Caco-2 (cell line): ENCODE results near the gene KIAA0513. TPM values are rescaled to one million over a fixed set of nuclear protein-coding genes. Genes with fewer than 3 reads are reported as not detected.

Source experiments
- BruUV-seq: library from RNA; stranded (reverse); fragments of 400-500 nt; replicated peaks from 2 replicates; lab custom pipeline; 2021; lab: Mats Ljungman, UMichigan
- CTCF ChIA-PET: fragments of 300-600 bp; sonication (Branson Sonifier 250); formaldehyde crosslinking; loops from one replicate; lab custom pipeline; 2022; ENCODE audit warnings: antibody characterized with exemption; lab: Charles Lee
- POLR2A ChIA-PET: fragments of 300-600 bp; sonication (Branson Sonifier 250); formaldehyde crosslinking; loops from one replicate; lab custom pipeline; 2022; ENCODE audit warnings: antibody characterized with exemption; lab: Charles Lee
- DNase-seq, 2 experiments: peaks; one replicate each; pipeline versions ENCODE4 v3.0.0 to v3.0.0-alpha.2; 2020 to 2022
- H3K27me3 ChIP-seq: replicated peaks from 2 replicates; pipeline ENCODE4 v1.6.0; 2011; ENCODE audit warnings: low read length; ENCODE audit not compliant: control insufficient read depth, insufficient read depth
- H3K36me3 ChIP-seq: 2 replicates; pipeline ENCODE4 v1.5.1; 2011; ENCODE audit warnings: low read length; ENCODE audit not compliant: control insufficient read depth, insufficient read depth
- H3K4me1 ChIP-seq: fragments of 250-450 bp; sonication (Bioruptor Pico); 2 replicates; pipeline ENCODE4 v1.5.1; 2020; ENCODE audit warnings: mild to moderate bottlenecking
- H3K4me3 ChIP-seq: 2 replicates; pipeline ENCODE4 v1.5.1; 2011; ENCODE audit warnings: low read depth, mild to moderate bottlenecking, control low read depth, low read length
- H3K9me3 ChIP-seq: fragments of 250-450 bp; sonication (Bioruptor Pico); 2 replicates; pipeline ENCODE4 v1.5.1; 2020; ENCODE audit warnings: mild to moderate bottlenecking, moderate library complexity
- H3K27ac Mint-ChIP-seq: one replicate; pipeline ENCODE4 v1.8.0; 2022; ENCODE audit warnings: mixed read lengths; ENCODE audit not compliant: unreplicated experiment
- H3K27me3 Mint-ChIP-seq: one replicate; pipeline ENCODE4 v1.8.0; 2022; ENCODE audit warnings: mixed read lengths; ENCODE audit not compliant: insufficient read depth, unreplicated experiment
- H3K36me3 Mint-ChIP-seq: one replicate; pipeline ENCODE4 v1.8.0; 2022; ENCODE audit warnings: mild to moderate bottlenecking, mixed read lengths; ENCODE audit not compliant: insufficient read depth, unreplicated experiment
- H3K4me1 Mint-ChIP-seq: one replicate; pipeline ENCODE4 v1.8.0; 2022; ENCODE audit warnings: low read depth, mixed read lengths; ENCODE audit not compliant: unreplicated experiment
- H3K4me3 Mint-ChIP-seq: one replicate; pipeline ENCODE4 v1.8.0; 2022; ENCODE audit warnings: mild to moderate bottlenecking, moderate library complexity, mixed read lengths; ENCODE audit not compliant: unreplicated experiment
- H3K9me3 Mint-ChIP-seq: one replicate; pipeline ENCODE4 v1.8.0; 2022; ENCODE audit warnings: mixed read lengths; ENCODE audit not compliant: unreplicated experiment
- intact Hi-C: fragments of 100-400 bp; cut with micrococcal nuclease; formaldehyde crosslinking; loops from one replicate; pipeline ENCODE4 v1.10.0; 2022; ENCODE audit not compliant: unreplicated experiment
- total RNA-seq: library from RNA; stranded (reverse); gene quantifications from 2 replicates; pipeline ENCODE4 v1.2.3, GENCODE V29; 2022
- TF ChIP-seq, protein P1 (sequence below), 2 experiments: fragments of 200-600 bp in 1 of 2; IDR thresholded peaks; 1 replicate in 1 of 2; 2 replicates in 1 of 2; pipeline versions ENCODE4 v1.5.1 to v1.8.0; 2011 to 2022; ENCODE audit warnings: antibody characterized with exemption in 1 of 2, control low read depth in 1 of 2, inconsistent platforms in 1 of 2, low read depth in 1 of 2, low read length in 1 of 2, mild to moderate bottlenecking in 1 of 2, moderate library complexity in 1 of 2; ENCODE audit not compliant: insufficient read depth in 1 of 2, severe bottlenecking in 1 of 2, unreplicated experiment in 1 of 2

KIAA0513 gene
- total RNA-seq, 1 experiment from 2014 or later, result 7.9 TPM

DNA sequence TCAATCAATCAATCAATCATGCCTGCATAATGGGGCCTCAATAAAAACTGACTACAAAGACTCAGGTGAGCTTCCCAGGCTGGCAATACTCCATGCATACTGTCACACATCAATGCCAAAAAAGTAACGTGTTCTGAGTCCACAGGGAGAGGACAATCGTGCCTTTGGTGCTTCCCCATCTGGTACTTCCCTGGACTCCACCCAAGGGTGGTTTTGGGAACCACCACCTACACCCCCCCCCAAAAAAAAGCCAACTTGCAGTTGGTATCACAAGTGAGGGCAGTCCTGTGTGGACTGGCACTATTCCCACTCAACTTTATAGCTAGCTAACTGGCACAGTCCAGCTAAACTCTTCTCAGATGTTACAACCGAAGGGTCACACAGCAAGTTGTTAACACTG is 19.3 kb upstream of the KIAA0513 start:
- Mint-ChIP-seq H3K9me3 (no peaks in the 10 kb centered on the region), H3K4me1 (peaks cover 36% of the 10 kb centered on the region), H3K36me3 (peaks cover 51% of the 10 kb centered on the region), H3K27me3 (no peaks in the 10 kb centered on the region), H3K4me3 (no peak overlapping the region), H3K27ac (no peak overlapping the region)
- BruUV-seq, result no TSS peak
- CTCF ChIA-PET, result interaction anchor here (0.7 kb wide), 1 partner anchor 19 kb away, joined by 3 read pairs; the partner anchor contains the start of gene KIAA0513
- peaks cover 30% of the 10 kb centered on the region for H3K4me1 ChIP-seq
- POLR2A ChIA-PET, result no interaction called here
- peaks cover 3% of the 10 kb centered on the region; the same call in 1 of the 2 replicates for H3K36me3 ChIP-seq
- no peak overlapping the region for H3K4me3 ChIP-seq
- DNase-seq, result no peak
- H3K27me3 ChIP-seq, result no peaks in the 10 kb centered on the region
- H3K9me3 ChIP-seq, result no peaks in the 10 kb centered on the region
- intact Hi-C loops, result no loop called here
- TF ChIP-seq, protein P1, sequence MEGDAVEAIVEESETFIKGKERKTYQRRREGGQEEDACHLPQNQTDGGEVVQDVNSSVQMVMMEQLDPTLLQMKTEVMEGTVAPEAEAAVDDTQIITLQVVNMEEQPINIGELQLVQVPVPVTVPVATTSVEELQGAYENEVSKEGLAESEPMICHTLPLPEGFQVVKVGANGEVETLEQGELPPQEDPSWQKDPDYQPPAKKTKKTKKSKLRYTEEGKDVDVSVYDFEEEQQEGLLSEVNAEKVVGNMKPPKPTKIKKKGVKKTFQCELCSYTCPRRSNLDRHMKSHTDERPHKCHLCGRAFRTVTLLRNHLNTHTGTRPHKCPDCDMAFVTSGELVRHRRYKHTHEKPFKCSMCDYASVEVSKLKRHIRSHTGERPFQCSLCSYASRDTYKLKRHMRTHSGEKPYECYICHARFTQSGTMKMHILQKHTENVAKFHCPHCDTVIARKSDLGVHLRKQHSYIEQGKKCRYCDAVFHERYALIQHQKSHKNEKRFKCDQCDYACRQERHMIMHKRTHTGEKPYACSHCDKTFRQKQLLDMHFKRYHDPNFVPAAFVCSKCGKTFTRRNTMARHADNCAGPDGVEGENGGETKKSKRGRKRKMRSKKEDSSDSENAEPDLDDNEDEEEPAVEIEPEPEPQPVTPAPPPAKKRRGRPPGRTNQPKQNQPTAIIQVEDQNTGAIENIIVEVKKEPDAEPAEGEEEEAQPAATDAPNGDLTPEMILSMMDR (IDR thresholded peaks at IDR 0.05; ENCODE audit: insufficient read depth in 1 of 2, low read depth in 1 of 2, low read length in 1 of 2, severe bottlenecking in 1 of 2, unreplicated experiment in 1 of 2), result no peak

DNA sequence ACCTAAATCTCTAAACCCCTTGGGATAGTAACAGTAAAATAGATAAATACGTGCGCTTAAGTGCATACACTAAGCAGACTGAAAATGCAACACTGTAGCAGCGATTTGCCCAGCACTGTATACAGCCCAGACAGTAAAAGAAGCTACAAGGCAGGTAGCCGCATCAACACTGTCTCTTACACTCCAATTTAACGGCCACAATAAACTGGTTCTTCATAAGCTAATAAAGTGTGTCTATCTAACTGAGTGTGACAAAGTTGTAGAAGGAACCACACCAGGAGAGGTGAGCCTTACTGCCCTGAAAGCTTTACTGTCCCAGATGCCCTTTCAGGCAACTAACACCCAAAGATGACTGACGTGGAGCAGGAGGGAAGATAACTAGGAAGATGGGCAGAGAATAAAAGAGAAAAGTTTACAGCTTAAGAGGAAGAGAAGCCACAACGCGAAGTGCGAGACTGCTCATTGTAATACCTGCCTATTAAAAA is 17.1 kb upstream of the KIAA0513 start:
- Mint-ChIP-seq H3K27me3 (no peaks in the 10 kb centered on the region), H3K4me3 (peak overlapping the region; percentile 100), H3K27ac (peak overlapping the region; percentile 94), H3K9me3 (no peaks in the 10 kb centered on the region), H3K4me1 (peaks cover 34% of the 10 kb centered on the region), H3K36me3 (peaks cover 53% of the 10 kb centered on the region)
- BruUV-seq, result TSS peak; percentile 41
- no peaks in the 10 kb centered on the region for H3K9me3 ChIP-seq
- H3K27me3 ChIP-seq, result no peaks in the 10 kb centered on the region
- intact Hi-C loops, result loop anchor here (2.0 to 5.0 kb wide), 3 partner anchors 16 to 77 kb away; no protein-coding TSS in a partner anchor
- ChIA-PET CTCF (interaction anchor here (0.8 to 1.9 kb wide), 3 partner anchors 17 to 284 kb away, joined by 4 to 12 read pairs (median 7); partner anchors contain the start of gene KIAA0513), POLR2A (interaction anchor here (0.7 to 2.2 kb wide), 3 partner anchors 11 to 17 kb away, joined by 3 to 15 read pairs (median 14); partner anchors contain the start of gene KIAA0513)
- H3K4me1 ChIP-seq, result peaks cover 34% of the 10 kb centered on the region
- DNase-seq, result no peak
- H3K36me3 ChIP-seq, result no peaks in the 10 kb centered on the region; the same call in 1 of the 2 replicates
- TF ChIP-seq, protein P1 (IDR thresholded peaks at IDR 0.05; ENCODE audit: insufficient read depth in 1 of 2, low read depth in 1 of 2, low read length in 1 of 2, severe bottlenecking in 1 of 2, unreplicated experiment in 1 of 2), result no peak
- peak overlapping the region; percentile 97 for H3K4me3 ChIP-seq

DNA sequence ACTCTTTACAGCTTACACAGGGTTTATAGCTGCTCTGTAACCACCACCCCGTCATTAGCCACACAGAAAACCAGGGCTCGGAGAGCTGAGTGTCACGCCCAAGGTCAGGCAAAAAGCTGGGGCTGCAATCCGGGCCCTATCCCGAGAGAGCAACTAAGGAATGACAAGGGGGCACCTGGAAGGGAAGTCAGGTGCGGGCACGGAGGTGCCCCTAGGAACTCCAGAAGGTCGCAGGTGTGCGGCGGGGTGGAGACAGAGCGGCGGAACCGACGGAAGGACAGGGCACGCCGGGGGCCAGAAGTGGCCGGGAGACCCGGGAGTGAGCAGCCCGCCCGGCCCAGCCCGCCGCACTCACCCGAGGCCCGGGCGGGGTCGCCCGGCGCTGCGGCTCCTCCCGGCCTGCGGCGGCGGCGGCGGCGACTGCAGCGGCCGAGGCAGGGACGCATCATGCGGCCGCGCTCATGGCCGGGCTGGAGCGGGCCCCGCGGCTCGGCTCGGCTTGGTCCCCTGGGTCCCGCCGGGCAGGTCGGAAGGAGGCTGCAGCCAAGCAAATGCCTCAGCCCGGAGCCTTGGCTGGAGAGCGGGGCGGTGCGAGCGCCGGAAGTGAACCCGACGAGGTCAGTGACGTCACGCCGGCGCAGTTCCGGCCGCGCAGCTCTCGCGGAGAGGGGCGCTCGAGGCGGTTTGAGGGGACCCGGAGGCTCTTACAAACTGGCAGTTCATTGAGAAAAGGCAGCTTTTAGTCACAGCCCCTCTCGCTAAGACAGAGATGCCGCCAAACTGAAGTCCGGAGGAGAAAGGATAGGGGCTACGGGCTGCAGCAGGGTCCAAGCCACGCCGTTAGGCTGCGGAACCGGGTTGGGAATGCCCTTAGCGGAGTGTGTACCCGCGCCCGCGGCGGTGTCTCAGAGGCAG is 16.4 kb upstream of the KIAA0513 start, which contains the start of gene ZDHHC7:
ZDHHC7 (minus strand) TSS at position 605 of the 915 bp plus-strand sequence. CDS start 20,917 bp downstream, outside the sequence.
- CTCF ChIA-PET, result interaction anchor here (0.6 to 1.9 kb wide), 4 partner anchors 16 to 285 kb away, joined by 4 to 12 read pairs (median 6); partner anchors contain the start of gene KIAA0513

More for the DNA sequence above, 16.4 kb upstream of the KIAA0513 start, which contains the start of gene ZDHHC7:
- intact Hi-C loops, result loop anchor here (2.0 to 5.0 kb wide), 3 partner anchors 16 to 76 kb away; no protein-coding TSS in a partner anchor
- Histone ChIP-seq H3K4me3 (peak within 1 kb of the TSS; percentile 97), H3K36me3 (no peaks in the 10 kb centered on the region; the same call in 1 of the 2 replicates), H3K4me1 (peaks cover 33% of the 10 kb centered on the region), H3K9me3 (no peaks in the 10 kb centered on the region), H3K27me3 (no peaks in the 10 kb centered on the region)
- peaks cover 27% of the 10 kb centered on the region for H3K4me1 Mint-ChIP-seq
- H3K9me3 Mint-ChIP-seq, result no peaks in the 10 kb centered on the region
- peak; percentile 86 to 90 for DNase-seq
- H3K27ac Mint-ChIP-seq, result peak within 1 kb of the TSS; percentile 94
- peak within 1 kb of the TSS; percentile 100 for H3K4me3 Mint-ChIP-seq
- TF ChIP-seq, protein P1 (IDR thresholded peaks at IDR 0.05; ENCODE audit: insufficient read depth in 1 of 2, low read depth in 1 of 2, low read length in 1 of 2, severe bottlenecking in 1 of 2, unreplicated experiment in 1 of 2), result peak in 1 of 2 experiments; percentile 9
- POLR2A ChIA-PET, result interaction anchor here (0.7 to 2.2 kb wide), 4 partner anchors 12 to 284 kb away, joined by 3 to 15 read pairs (median 8); partner anchors contain the start of gene KIAA0513
- peaks cover 53% of the 10 kb centered on the region for H3K36me3 Mint-ChIP-seq
- H3K27me3 Mint-ChIP-seq, result no peaks in the 10 kb centered on the region
- BruUV-seq, result no TSS peak
